CD4-positive, CD25-positive, alpha-beta regulatory T cell (primary cell): ENCODE data around the gene PHF5A. TPM values are rescaled to one million over a fixed set of nuclear protein-coding genes. Genes with fewer than 3 reads are reported as not detected.

Experiments
- ATAC-seq, 2 donors: fragments of 150-1000 bp; cut with Tn5 transposase; one replicate each; pipeline ENCODE4 v1.10.0; 2021; ENCODE audit warnings: low read depth in 2 of 2, moderate number of reproducible peaks in 2 of 2, moderate library complexity in 1 of 2
- DNase-seq, 3 donors: peaks; one replicate each; pipeline versions ENCODE4 v3.0.0 to v3.0.0-alpha.2; 2012 to 2022; ENCODE audit warnings: mixed read lengths in 1 of 3
- H3K27ac ChIP-seq: one replicate; pipeline ENCODE4 v1.7.0; 2013; ENCODE audit warnings: mild to moderate bottlenecking, low read length; ENCODE audit not compliant: insufficient read depth, poor library complexity, severe bottlenecking
- H3K27me3 ChIP-seq: one replicate; pipeline ENCODE4 v1.7.0; 2013; ENCODE audit warnings: low read length; ENCODE audit not compliant: control insufficient read depth, insufficient read depth
- H3K36me3 ChIP-seq: one replicate; pipeline ENCODE4 v1.7.0; 2013; ENCODE audit warnings: mild to moderate bottlenecking, low read length, moderate library complexity; ENCODE audit not compliant: control insufficient read depth, insufficient read depth
- H3K4me1 ChIP-seq: 2 replicates; pipeline ENCODE4 v1.7.0; 2013; ENCODE audit warnings: mild to moderate bottlenecking, low read length; ENCODE audit not compliant: insufficient read depth, control insufficient read depth, poor library complexity, severe bottlenecking
- H3K4me3 ChIP-seq: one replicate; pipeline ENCODE4 v1.7.0; 2013; ENCODE audit warnings: low read depth, mild to moderate bottlenecking, low read length, moderate library complexity
- H3K9me3 ChIP-seq, 2 experiments: 1 replicate in 1 of 2; 2 replicates in 1 of 2; pipeline ENCODE4 v1.7.0; 2013; ENCODE audit warnings: low read length in 2 of 2, mild to moderate bottlenecking in 1 of 2, moderate library complexity in 1 of 2; ENCODE audit not compliant: control insufficient read depth in 2 of 2
- H3K27ac Mint-ChIP-seq, 3 donors: one replicate each; pipeline ENCODE4 v1.8.0; 2020 to 2022; ENCODE audit warnings: mild to moderate bottlenecking in 3 of 3, mixed read lengths in 3 of 3, moderate library complexity in 2 of 3
- H3K27me3 Mint-ChIP-seq: one replicate; pipeline ENCODE4 v1.8.0; 2022; ENCODE audit warnings: mild to moderate bottlenecking, mixed read lengths
- H3K36me3 Mint-ChIP-seq: one replicate; pipeline ENCODE4 v1.8.0; 2020; ENCODE audit warnings: mixed read lengths
- H3K4me1 Mint-ChIP-seq, 4 donors: one replicate each; pipeline ENCODE4 v1.8.0; 2020 to 2022; ENCODE audit warnings: mixed read lengths in 4 of 4, mild to moderate bottlenecking in 1 of 4
- H3K4me3 Mint-ChIP-seq, 4 donors: one replicate each; pipeline ENCODE4 v1.8.0; 2020 to 2022; ENCODE audit warnings: mild to moderate bottlenecking in 4 of 4, mixed read lengths in 4 of 4, moderate library complexity in 3 of 4
- H3K9me3 Mint-ChIP-seq, 7 donors: one replicate each; pipeline ENCODE4 v1.8.0; 2020 to 2022; ENCODE audit warnings: mixed read lengths in 7 of 7, mild to moderate bottlenecking in 3 of 7, moderate library complexity in 2 of 7
- polyA plus RNA-seq, 4 donors: library from polyadenylated mRNA; unstranded; fragments of 300-500 nt; fragmentation: Illumina TruSeq; gene quantifications; one replicate each; pipeline ENCODE4 v1.2.3, GENCODE V29; 2021
- total RNA-seq: library from RNA; stranded (reverse); gene quantifications from one replicate; pipeline ENCODE4 v1.2.3, GENCODE V29; 2022

PHF5A gene, protein sequence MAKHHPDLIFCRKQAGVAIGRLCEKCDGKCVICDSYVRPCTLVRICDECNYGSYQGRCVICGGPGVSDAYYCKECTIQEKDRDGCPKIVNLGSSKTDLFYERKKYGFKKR
- 40.7 TPM for total RNA-seq
- 10 to 100 TPM; 22.6 to 33.5 (median 25.7) TPM for polyA plus RNA-seq

DNA sequence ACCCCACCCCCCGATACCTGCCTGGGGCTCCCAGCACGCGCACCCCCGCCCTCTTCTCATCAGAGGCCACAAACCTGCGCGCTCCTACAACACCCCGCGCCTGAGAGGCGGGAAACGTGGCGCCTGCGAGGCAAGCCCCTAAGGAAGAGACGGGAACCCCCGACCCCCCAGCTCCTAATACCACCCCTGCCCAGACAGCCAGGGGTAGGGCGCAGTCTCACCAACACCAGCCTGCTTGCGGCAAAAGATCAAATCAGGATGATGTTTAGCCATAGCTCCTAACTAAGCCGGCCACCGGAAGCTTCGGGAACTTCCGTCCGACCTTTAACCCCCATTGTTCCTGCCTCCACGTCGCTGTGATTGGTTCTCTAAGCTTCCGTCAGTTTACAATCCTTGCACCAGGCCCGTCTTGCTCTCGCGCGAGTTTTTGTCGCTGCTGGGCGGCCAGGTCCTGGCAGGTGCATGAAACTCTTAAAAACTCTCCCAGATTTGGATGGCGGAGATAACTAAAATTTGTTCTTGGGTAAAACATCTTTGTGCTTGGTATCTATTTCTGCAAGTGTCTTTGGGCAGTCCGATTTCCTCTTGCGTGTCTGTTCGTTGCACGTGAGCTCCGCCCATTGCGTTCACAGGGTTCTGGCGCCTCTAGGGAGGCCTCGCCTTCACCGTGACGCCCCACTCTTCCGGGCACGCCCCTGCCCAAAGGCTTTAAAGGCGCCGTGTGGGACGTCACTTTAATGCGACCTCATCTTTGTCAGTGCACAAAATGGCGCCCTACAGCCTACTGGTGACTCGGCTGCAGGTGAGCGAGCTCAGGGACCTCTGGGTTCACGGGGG is at the start of gene PHF5A, which contains the start of gene ACO2:
Gene PHF5A (minus strand): TSS at position 312 of the 837 bp plus-strand sequence. CDS start 39 bp downstream, at position 273.
Gene ACO2 (plus strand): TSS at position 737 of the 837 bp plus-strand sequence. CDS start 30 bp downstream, at position 767.
- Histone ChIP-seq H3K9me3 (no peaks in the 10 kb centered on the region), H3K27ac (peak within 1 kb of the TSS; percentile 95), H3K4me1 (peaks cover 19% of the 10 kb centered on the region), H3K36me3 (peaks cover 38% of the 10 kb centered on the region), H3K27me3 (no peaks in the 10 kb centered on the region), H3K4me3 (peak within 1 kb of the TSS; percentile 92)
- Mint-ChIP-seq H3K4me3 (peak within 1 kb of the TSS; percentile 89 to 93 (median 92)), H3K27me3 (no peaks in the 10 kb centered on the region), H3K36me3 (peaks cover 29% of the 10 kb centered on the region), H3K9me3 (no peaks in the 10 kb centered on the region), H3K4me1 (peaks cover 0 to 68% (median 37%) of the 10 kb centered on the region in 4 donors), H3K27ac (peak within 1 kb of the TSS; percentile 99 to 100 (median 100))
- DNase-seq (peak; percentile 96 to 99 (median 99)), ATAC-seq (peak; percentile 90 to 93)

DNA sequence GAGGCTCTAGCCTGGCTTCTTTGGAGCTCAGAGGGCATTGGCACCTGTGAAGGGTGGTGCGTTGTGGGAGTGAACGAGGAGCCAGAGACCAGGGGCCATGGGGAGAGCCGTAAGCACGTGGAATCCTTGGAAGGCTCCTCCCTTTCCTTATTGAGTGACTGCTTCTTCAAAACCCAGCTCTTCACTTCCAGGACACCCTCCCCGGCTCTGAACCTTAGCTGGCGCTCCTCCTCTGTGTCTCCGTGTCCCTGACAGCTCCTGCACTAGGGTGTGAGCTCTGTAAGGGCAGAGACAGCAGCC is 49.5 kb upstream of the PHF5A start:
- H3K27ac ChIP-seq, result no peak overlapping the region
- no peaks in the 10 kb centered on the region for H3K27me3 Mint-ChIP-seq
- peaks cover 0 to 4% (median 0%) of the 10 kb centered on the region in 4 donors for H3K4me1 Mint-ChIP-seq
- H3K9me3 ChIP-seq, result no peaks in the 10 kb centered on the region
- DNase-seq, result no peak
- H3K36me3 ChIP-seq, result peaks cover 38% of the 10 kb centered on the region
- H3K36me3 Mint-ChIP-seq, result peaks cover 9% of the 10 kb centered on the region
- H3K27ac Mint-ChIP-seq, result peak overlapping the region in 1 of 3 donors; percentile 55
- no peaks in the 10 kb centered on the region for H3K27me3 ChIP-seq
- H3K4me3 Mint-ChIP-seq, result no peak overlapping the region
- no peak overlapping the region for H3K4me3 ChIP-seq
- no peaks in the 10 kb centered on the region for H3K9me3 Mint-ChIP-seq
- no peaks in the 10 kb centered on the region for H3K4me1 ChIP-seq
- no peak for ATAC-seq

DNA sequence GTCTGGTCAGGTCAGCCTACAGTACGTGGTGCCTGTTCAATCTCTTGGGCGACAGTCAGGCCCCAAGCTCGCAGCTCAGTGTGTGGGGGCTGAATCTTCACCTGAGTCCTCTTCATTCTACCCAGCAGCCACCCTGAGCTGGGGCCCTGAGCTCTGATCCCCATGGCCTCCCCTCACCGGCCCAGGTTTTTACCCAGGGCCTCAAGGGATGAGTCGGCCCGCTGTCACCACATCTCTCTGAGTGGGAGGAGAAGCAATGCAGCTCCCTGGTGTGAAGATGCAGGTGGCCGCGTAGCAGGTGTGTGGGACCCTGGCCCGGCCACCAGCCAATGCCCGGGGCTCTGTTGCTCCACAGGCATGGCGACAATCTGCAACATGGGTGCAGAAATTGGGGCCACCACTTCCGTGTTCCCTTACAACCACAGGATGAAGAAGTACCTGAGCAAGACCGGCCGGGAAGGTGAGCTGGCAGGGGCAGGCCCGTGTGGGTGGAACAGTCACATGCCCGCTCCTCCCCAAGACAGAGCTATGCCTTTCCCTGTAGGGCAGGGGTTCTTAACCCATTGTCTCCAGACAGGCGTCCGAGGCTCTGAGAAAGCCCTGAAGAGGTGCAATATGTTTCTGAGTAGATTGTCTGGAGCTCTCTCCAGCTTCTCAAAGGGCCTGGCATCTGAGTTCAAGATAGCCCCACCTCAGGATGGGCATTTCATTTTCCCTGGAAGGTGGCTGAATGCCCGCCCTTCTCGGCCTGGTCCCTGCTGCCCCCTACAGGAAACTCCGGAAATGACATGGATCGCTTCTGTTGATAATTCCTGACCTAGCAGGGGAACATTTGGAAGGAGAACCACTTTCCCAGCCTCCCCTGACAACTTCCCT is 48.9 kb upstream of the PHF5A start:
- H3K9me3 ChIP-seq, result no peaks in the 10 kb centered on the region
- no peak overlapping the region for H3K27ac ChIP-seq
- no peak overlapping the region for H3K4me3 ChIP-seq
- Mint-ChIP-seq H3K9me3 (no peaks in the 10 kb centered on the region), H3K27ac (peak overlapping the region in 1 of 3 donors; percentile 38), H3K4me1 (peaks cover 0 to under 1% (median 0%) of the 10 kb centered on the region in 4 donors), H3K36me3 (peaks cover 14% of the 10 kb centered on the region), H3K27me3 (no peaks in the 10 kb centered on the region), H3K4me3 (no peak overlapping the region)
- no peaks in the 10 kb centered on the region for H3K4me1 ChIP-seq
- no peaks in the 10 kb centered on the region for H3K27me3 ChIP-seq
- peaks cover 42% of the 10 kb centered on the region for H3K36me3 ChIP-seq
- ATAC-seq, result peak in 1 of 2 donors; percentile 19
- DNase-seq, result peak in 1 of 3 donors; percentile 13

DNA sequence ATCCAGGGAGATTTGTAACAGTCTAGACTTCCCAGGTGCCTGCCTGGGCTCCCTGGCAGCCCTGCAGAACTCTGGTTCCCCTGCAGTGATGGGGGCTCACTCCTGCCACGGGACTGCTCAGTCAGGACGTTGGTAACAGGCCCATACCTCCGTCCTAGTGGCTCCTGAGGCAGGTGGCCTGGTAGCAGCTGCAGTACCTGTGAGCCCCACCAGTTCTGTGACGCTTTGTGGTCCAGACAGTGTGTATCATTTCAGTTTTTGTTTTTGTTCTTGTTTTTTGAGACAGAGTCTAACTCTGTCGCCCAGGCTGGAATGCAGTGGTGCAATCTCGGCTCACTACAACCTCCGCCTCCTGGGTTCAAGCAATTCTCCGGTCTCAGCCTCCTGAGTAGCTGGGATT is 48.0 kb upstream of the PHF5A start:
- no peak overlapping the region for H3K4me3 Mint-ChIP-seq
- no peaks in the 10 kb centered on the region for H3K27me3 Mint-ChIP-seq
- H3K27ac ChIP-seq, result no peak overlapping the region
- H3K27ac Mint-ChIP-seq, result no peak overlapping the region
- H3K4me3 ChIP-seq, result no peak overlapping the region
- DNase-seq (no peak), ATAC-seq (no peak)
- peaks cover 16% of the 10 kb centered on the region for H3K36me3 Mint-ChIP-seq
- peaks cover 51% of the 10 kb centered on the region for H3K36me3 ChIP-seq
- H3K27me3 ChIP-seq, result no peaks in the 10 kb centered on the region
- H3K4me1 Mint-ChIP-seq, result no peaks in the 10 kb centered on the region
- no peaks in the 10 kb centered on the region for H3K4me1 ChIP-seq
- no peaks in the 10 kb centered on the region for H3K9me3 Mint-ChIP-seq
- H3K9me3 ChIP-seq, result no peaks in the 10 kb centered on the region

DNA sequence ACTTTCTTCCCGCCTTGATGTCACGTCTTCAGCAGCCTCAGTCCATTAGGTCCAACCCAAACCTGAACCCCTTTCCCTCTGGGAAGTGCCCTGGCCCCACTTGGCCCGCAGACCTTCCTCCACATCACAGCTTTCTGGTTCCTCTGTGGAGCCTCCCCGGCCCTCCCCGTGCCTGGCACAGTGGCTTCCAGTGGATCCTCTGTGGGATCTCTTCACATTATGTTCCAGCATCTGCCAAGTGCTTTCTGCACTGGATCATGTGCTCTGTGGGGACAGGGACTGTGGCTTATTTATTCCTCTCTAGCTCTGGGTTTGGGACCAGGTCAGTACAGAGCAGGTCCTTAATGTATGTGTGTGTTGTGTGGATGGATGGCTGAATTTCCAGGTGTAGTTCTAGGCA is 44.9 kb upstream of the PHF5A start:
- peaks cover 69% of the 10 kb centered on the region for H3K36me3 ChIP-seq
- no peaks in the 10 kb centered on the region for H3K27me3 ChIP-seq
- ATAC-seq, result no peak
- Mint-ChIP-seq H3K9me3 (no peaks in the 10 kb centered on the region), H3K27me3 (no peaks in the 10 kb centered on the region), H3K4me3 (no peak overlapping the region), H3K27ac (peak overlapping the region in 2 of 3 donors; percentile 20 to 22), H3K36me3 (peaks cover 29% of the 10 kb centered on the region), H3K4me1 (peaks cover 0 to 4% (median 0%) of the 10 kb centered on the region in 4 donors)
- H3K27ac ChIP-seq, result no peak overlapping the region
- no peak for DNase-seq
- H3K4me3 ChIP-seq, result no peak overlapping the region
- no peaks in the 10 kb centered on the region for H3K4me1 ChIP-seq
- no peaks in the 10 kb centered on the region for H3K9me3 ChIP-seq

DNA sequence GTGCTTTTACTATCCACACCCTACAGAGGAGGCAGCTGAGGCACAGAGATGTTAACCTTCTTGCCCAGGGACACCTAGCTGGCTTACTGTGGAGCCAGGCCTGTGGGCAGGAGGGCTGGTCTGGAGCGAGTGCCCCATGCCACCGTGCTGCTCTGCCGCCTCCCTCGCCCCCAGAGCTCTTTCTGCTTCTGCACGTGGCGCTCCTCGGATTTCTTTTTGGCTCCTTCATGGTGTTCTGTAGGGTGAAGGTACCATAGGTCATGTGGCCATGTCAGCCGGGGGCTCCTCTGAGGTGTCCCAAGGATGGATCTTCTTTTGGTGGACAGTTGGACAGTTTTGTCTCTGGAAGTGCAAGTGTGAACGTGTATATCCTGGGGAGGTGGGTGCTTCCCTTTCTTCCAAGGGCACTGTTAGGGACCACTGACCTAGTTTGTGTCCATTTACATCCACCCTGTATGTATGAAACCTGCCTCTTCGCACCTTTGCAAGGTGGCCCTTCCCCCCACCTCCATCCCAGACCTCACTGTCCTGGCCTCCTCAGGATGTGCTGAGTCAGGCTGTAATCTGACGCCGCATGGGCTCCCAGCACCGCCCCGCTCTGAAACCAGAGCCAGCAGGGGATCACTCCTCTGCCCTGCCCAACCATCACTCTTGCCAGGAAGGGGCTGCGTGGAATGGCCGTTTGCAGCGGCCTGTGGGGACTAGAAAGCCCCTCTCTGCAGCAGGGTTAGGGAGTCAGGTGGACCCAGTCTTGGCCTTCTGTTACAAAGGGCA is 44.1 kb upstream of the PHF5A start:
- ATAC-seq (no peak), DNase-seq (no peak)
- Mint-ChIP-seq H3K4me1 (peaks cover 0 to 4% (median 0%) of the 10 kb centered on the region in 4 donors), H3K36me3 (peaks cover 29% of the 10 kb centered on the region), H3K27me3 (no peaks in the 10 kb centered on the region), H3K9me3 (peaks cover 0 to 2% (median 0%) of the 10 kb centered on the region in 7 donors), H3K4me3 (no peak overlapping the region), H3K27ac (no peak overlapping the region)
- no peak overlapping the region for H3K4me3 ChIP-seq
- H3K4me1 ChIP-seq, result no peaks in the 10 kb centered on the region
- H3K36me3 ChIP-seq, result peaks cover 74% of the 10 kb centered on the region
- no peaks in the 10 kb centered on the region for H3K9me3 ChIP-seq
- no peak overlapping the region for H3K27ac ChIP-seq
- no peaks in the 10 kb centered on the region for H3K27me3 ChIP-seq

DNA sequence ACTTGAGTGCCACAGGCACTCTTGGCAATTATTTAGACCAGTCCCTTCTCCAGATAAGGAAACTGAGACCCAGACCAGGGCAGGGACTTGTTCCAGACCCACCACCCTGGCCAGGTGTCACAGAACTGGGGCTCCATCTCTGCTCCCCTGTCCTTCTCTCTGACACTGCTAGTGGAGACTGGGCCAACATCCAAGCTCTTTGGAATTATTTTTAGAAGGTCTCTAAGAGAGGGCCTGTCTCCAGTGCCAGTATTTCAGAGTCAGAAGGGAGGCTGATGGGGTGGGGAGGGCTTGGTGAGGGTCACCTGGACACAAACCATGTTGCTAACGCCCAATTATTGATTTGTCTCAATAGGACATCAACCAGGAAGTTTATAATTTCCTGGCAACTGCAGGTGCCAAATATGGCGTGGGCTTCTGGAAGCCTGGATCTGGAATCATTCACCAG is 43.1 kb upstream of the PHF5A start:
- no peak overlapping the region for H3K4me3 ChIP-seq
- H3K36me3 ChIP-seq, result peaks cover 72% of the 10 kb centered on the region
- DNase-seq, result no peak
- H3K27ac ChIP-seq, result no peak overlapping the region
- H3K4me3 Mint-ChIP-seq, result no peak overlapping the region
- no peaks in the 10 kb centered on the region for H3K27me3 Mint-ChIP-seq
- no peak for ATAC-seq
- no peaks in the 10 kb centered on the region for H3K4me1 ChIP-seq
- H3K27ac Mint-ChIP-seq, result no peak overlapping the region
- peaks cover 35% of the 10 kb centered on the region for H3K36me3 Mint-ChIP-seq
- peaks cover 0 to 4% (median 0%) of the 10 kb centered on the region in 4 donors for H3K4me1 Mint-ChIP-seq
- H3K9me3 Mint-ChIP-seq, result peaks cover 0 to 2% (median 0%) of the 10 kb centered on the region in 7 donors
- H3K27me3 ChIP-seq, result no peaks in the 10 kb centered on the region
- no peaks in the 10 kb centered on the region for H3K9me3 ChIP-seq
